ENCODE data around the gene DUSP10. TPM values are rescaled to one million over a fixed set of nuclear protein-coding genes. Genes with fewer than 3 reads are reported as not detected.

Gene DUSP10
- polyA plus RNA-seq, 3 donors = 2.6 to 4.8 (median 3.5) TPM

GRCh38 chr1:221715321-221716169 lies 26.3 kb downstream of the DUSP10 start:
- peak; percentile 66 for DNase-seq

DNA sequence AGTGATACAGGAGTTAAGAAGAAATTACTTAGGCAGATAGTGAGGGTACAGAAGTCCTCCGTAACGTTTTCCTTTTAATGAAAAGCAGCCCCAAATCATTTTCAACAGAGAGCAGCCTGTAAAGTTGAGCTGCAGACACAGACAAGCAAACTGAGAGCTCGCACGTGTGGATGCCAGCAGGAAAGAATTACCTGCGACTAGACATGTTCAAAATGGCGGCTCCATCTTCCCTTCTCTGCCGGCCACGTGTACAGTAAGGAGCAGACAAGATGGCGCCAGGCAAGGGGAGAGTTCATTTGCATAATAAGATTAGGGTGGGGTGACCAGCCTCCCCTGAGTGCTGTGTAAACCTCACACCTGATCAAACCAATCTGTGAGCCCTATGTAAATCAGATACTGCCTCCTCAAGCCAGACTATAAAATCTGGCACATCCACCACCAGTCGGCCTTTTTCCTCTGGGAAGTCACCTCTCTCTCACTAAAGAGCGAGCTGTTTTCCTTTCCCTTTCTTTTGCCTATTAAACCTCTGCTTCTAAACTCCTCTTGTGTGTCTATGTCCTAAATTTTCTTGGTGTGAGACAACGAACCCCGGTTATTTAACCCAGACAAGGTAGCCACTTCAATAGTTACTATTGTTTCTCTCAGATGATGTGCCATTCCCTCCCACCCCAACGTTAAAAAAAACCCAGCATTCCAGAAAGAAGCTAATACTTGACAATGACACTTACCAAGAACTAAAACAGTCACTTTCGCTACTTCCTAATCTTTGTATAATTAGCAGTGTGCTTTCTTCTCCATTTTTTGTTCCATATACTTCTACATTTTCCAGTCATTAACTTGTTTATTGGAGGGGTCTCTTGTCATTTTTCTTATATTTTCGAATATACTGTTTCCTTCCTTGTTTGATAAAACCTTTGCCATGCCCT lies 27.4 kb downstream of the DUSP10 start:
- no peak for DNase-seq

- no peak for DNase-seq
Measured at GRCh38 chr1:221712776-221713431, 29.0 kb downstream of the DUSP10 start.

DNA sequence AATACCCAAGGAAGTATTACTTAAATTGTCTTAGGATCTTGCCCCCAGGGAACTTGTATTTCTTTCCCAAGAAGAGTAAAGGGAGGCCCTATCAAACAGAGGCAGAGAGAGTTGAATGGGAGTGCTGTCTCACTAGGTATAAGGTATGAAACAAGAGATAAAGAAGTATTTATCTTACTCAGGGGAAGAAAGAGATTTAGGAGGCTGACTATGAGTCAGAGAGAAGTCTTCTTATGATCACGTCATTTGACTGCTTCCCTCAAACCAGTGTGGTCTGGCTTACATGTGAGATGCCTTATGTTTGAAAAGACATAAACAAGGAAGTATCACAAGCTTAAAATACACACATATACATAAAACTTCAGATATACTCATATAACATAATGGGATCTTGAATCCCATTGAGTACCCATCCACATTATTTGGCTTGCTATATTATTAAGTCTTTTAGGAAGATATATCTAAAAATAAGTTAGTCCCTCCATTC lies 29.6 kb downstream of the DUSP10 start:
- no peak for DNase-seq

DNA sequence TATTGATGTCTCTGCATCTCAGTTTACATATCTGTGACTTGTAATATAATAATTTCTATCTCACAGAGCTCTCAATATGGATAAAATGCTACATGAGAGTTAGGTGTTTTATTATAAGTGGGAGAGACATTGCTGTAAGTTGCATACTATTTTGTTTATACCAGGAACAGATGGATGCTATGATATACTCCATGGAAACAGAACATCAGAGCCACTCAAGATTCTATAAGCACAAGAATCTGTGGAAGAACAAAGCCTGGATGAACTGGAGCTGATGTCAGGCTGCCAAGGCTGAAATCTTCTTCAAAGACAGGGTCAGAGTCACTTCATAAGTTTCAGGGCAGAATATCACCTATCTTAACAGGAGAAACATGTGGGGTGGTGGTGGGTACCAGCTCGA lies 30.2 kb downstream of the DUSP10 start:
- DNase-seq = no peak

- DNase-seq = no peak
Measured at GRCh38 chr1:221711063-221711577, 30.8 kb downstream of the DUSP10 start.

- DNase-seq = no peak
Measured at GRCh38 chr1:221709854-221710253, 32.0 kb downstream of the DUSP10 start.

GRCh38 chr1:221708987-221709386 lies 32.9 kb downstream of the DUSP10 start:
- peak; percentile 40 for DNase-seq

- DNase-seq = no peak
Measured at GRCh38 chr1:221708076-221708571, 33.8 kb downstream of the DUSP10 start.

GRCh38 chr1:221706876-221707582 lies 34.9 kb downstream of the DUSP10 start:
- no peak for DNase-seq

GRCh38 chr1:221706191-221706590 lies 35.7 kb downstream of the DUSP10 start:
- no peak for DNase-seq

DNA sequence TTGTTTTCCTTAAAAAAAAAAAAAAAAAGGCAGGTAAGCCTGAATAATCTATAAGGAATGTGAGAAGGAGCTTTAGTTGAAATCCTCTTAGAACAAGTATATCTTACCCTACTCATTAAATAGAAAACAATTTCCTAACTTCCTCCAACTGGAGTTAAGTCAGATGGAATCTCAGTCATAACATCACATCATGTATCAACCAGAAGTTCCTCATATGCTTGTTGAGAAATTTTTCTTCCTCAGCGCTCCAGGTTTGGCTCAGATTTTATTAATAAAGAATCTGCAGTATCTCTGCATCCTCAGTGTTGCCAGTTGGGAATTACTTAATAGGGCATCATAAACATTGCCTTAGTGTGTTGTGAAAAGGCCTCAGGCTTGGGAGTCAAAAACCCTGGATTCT lies 37.6 kb downstream of the DUSP10 start:
- no peak for DNase-seq

DNA sequence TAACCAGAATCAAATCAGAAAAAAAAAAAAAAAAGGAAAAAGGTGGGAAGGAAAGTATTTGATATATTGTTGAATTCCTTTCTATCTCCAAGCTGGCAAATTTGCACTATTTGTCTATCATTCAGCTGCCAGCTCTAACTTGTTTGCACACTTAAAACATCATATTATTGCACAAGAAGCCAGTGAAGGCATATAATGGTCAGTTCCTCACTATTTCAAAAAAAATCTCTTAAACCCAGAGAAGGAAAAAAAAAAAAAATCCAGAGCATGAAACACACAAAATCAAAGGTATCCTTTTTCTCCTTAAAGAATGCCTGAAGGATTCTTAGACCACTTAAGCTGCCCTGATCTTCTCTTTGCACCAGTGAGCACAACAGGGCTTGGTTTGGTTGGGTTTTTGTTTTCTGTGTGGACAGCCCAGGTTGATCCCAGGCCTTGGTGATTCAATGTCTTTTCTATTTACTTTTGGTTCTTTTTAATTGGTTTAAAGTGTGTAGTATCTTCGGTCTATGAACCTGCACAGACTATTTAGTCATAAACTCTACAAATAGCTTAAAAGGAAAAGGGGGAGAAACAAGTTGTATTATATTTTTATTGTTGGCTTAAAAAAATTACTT lies 40.2 kb downstream of the DUSP10 start:
- DNase-seq = no peak

- DNase-seq = no peak
Measured at GRCh38 chr1:221700948-221701347, 40.9 kb downstream of the DUSP10 start.

- DNase-seq = no peak
Measured at GRCh38 chr1:221700536-221700935, 41.4 kb downstream of the DUSP10 start.

DNA sequence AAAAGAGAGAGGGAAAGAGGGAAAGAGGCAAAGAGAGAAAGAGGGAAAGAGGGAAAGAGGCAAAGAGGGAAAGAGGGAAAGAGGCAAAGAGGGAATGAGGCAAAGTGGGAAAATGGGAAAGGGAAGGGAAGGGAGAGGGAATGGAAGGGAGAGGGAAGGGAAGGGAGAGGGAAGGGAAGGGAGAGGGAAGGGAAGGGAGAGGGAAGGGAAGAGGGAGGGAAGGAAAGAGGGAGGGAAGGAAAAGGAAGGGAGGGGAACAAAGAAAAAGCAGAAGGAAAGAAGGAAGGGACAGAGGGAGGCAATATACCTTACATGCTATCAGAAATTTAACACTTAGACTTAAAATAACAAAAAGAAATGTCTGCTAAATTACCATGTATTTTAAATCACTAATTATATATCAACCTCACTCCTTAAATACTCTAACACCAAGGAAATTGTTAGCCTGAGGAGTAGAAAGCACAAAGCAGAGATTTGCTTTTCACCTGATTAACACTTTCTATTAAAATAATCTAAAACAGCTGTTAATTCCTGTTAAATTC lies 41.8 kb downstream of the DUSP10 start:
- no peak for DNase-seq

- DNase-seq = no peak
Measured at GRCh38 chr1:221699577-221699976, 42.3 kb downstream of the DUSP10 start.

DNA sequence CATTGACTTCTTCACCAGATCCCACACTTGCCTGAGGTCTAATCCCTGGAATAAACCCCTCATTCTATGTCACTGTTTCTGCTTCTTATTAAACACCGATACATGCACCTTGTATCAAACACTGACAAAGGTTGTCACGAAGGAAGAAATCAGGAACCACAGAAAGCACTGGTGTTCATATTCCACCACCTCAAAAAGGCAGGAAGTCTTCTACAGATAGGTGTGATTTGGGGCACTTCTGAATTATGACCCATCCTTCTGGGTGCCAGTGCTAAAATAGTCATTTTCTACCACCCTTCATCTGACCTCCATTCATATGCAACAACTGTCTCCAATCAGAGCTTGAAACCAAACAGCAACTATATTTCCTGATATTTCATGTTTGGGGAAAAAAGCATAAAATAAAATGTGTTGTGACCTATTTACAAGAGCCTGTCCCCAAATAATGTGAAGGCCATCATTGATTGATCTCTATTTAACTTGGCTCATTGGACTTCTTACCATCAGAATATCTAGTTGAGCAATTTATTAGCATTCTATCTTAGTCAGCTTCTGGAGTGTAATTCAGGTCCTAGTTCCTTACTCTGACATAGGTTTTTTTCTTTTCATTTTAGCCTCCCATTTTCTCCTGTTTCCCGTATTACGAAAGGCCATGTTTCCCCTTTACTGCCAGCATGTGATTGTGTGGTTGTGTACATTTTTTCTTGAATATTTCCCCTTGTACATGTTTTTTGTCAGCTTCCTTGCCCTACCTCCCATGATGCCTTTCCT lies 43.1 kb downstream of the DUSP10 start:
- no peak for DNase-seq

- no peak for DNase-seq
Measured at GRCh38 chr1:221697923-221698425, 43.9 kb downstream of the DUSP10 start.

Data from renal pelvis (tissue), 4 donors.